ENCODE data around the gene BAG1. TPM values are rescaled to one million over a fixed set of nuclear protein-coding genes. Genes with fewer than 3 reads are reported as not detected.
A peak's percentile ranks its signal among the peaks of the same experiment; 100 is the strongest.

BAG1 gene
- 85.7 and 139 TPM in 2 replicates for total RNA-seq (2014; rRNA removed; shearing (Covaris generic))

DNA sequence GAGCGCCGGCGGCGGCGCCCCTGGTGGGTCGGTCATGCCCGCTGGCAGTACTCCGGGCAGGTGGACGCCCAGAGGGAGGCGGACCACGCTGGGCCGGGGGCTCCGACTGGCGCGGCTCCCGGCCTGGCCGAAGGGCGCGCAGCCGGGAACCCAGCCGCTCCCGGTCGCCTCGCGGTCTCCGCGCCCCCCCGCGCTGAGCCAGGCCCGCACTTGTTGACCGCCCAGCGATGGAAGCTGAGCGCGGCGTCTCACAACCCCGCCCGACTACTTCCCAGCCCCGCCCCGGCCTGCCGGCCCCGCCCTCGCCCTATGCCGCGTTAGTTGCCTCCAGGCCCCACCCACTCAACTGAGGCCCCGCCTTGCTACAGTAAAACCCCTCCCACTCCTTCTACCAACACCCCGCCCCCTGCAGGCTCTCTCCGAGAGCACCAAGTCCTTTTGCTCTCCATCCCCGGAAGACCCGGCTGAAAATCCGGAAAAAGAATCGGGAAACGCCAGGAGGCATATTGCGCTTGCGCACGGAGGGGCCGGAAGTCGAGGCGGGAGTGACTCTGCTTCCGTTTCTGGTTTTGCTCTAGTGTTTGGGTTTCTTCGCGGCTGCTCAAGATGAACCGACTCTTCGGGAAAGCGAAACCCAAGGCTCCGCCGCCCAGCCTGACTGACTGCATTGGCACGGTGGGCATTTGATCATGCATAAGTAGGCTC lies at the start of gene BAG1, which contains the start of gene CHMP5:
TSS of gene BAG1 (minus strand) at position 236 of the 705 bp plus-strand sequence.
TSS of gene CHMP5 (plus strand) at position 577 of the 705 bp plus-strand sequence. CDS start at position 607, 30 bp downstream.
- DNase-seq (ENCODE audit: low read depth): peak; percentile 99

DNA sequence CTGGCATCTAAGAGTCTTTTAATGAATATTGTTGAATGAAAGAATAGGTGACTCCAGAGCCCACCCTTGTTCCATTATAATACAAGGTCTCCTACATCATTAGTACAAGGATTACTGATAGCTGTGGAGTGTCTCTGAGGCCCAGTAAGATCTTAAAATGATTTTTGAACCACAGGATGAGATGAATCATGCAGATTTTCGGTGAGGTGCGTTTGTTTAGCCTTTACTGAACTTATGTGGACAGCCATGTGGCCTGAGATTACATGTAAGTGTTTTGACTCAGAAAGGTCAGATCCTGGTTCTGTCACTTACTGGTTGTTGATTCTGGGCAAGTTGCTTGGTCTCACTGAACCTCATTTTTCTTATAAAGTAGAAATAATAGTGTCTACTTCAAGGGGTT lies 47.4 kb upstream of the BAG1 start:
- no peak for DNase-seq (ENCODE audit: low read depth)

DNA sequence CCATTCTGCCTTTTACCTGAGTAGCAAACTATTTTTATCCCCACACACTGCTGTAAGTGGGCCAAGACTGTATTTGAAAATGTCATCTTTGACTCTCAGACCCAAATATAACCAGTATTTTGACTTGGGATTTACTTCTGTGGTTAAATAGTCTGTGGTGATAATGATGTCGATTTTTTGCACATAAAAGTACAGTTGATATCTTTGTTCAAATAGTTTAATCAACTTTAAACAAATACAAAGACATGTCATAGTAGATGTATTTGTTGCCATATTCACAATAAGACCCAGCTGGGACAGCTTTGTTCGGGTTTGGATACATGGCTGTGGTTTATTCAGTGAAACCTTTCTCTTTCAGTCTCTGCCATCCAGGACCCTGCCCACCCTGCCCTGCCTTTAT lies 46.2 kb upstream of the BAG1 start:
- no peak for DNase-seq (ENCODE audit: low read depth)

DNA sequence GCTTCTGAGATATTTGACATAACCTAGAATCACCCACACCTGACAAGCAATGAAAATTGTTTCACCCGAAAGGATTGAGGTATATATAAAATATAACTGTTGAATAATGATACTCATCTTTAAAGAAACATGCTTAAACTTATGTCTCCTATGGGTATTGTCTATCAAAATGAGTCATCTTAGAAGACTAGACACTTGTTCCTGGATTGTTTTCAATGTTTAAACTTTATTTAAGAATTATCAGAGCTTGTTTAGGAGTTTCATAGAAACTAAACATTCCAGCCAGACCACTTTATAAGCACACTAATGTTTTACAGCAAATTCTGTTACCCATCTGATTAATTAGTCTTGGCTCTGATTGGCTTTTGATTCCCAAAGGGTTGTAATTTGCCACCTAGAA lies 45.4 kb upstream of the BAG1 start:
- DNase-seq (ENCODE audit: low read depth): no peak

DNA sequence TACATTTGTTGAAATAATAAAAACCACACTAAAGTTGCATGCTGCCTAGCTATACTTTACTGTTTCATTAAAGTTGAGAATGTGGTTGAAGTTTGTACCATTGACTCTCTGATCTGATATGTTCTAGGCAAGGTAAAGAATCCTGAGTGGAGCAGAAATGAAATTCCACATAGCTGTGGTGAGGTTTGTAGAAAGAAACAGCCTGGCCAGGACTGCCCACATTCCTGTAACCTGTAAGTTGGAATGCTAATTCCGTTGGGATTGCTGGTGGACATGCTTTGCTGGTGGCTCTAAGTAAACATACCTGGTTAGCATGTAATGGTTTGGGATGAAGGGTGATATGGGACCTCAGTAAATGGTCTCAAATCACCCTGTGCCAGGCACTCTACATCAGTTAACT lies 42.6 kb upstream of the BAG1 start:
- no peak for DNase-seq (ENCODE audit: low read depth)

DNA sequence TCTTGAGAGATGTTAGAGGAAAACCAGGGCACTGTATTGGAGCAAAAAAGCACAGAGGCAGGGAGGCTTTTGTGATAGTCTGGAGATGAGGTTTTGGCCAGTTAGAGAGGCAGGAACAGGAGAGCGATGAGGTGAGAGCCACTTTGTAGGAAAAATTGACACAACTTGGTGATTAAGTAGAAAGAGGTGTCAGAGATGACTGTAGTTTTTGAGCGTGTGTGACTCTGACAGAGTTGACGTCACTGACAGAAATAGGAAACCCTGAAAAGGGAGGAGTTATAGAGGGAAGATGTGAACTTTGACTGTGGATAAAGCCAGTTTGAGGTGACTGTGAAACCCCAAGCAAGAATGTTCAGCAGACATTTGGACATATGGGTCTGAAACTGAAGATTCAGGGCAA lies 41.5 kb upstream of the BAG1 start:
- no peak for DNase-seq (ENCODE audit: low read depth)

DNA sequence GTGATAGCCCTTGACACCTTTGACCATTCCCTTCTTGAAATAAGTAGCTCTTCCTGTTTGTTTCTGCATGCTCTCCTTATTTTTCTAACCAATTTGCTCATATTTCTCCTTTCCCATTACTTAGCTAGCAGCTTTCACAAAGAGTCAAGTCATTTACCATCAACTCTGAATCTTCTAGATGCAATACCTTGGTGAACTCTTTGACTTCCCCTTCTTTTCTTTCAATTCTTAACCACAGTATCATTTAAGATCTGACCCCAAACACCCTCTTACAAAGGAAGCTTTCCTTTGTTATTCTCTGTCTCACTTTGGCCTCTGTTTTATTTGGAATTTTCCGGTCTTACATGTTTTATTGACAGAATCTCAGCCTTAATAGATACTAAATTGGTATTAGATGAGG lies 39.9 kb upstream of the BAG1 start:
- no peak for DNase-seq (ENCODE audit: low read depth)

DNA sequence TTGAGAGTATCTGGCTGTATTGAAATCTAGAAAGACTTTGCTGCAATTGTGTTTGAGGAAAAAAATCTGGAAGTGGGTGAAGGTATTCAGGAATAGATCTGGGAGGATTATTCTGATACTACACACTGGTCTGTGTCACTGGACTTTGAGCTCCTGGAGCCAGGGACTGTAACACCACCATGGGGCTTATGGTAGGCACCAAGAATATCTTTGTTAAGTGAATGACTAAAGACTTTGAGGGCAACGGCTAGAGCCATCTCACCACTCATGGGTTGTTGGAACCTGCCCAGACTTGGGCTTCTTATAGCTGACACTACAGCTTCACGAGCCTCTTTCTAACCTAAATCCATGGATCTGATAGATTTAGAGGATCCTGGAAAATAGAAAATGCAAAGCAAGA lies 36.0 kb upstream of the BAG1 start:
- DNase-seq (ENCODE audit: low read depth): no peak

DNA sequence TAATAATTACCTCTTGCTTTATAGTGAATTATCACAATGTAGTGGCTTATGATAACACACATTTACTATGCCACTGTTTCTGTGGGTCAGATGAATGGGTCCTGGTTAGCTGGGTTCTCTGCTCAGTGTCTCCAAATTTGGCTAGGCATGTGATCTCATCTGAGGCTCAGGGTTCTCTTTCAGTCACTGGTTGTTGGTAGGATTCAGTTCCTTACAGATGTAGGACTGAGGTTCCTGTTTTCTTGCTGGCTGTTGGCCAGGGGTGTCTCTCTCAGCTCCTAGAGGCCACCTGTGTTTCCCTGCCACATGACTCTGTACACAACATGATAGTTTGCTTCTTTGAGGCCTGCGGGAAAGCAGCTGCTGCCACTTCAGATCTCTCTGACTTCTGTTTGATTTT lies 32.9 kb upstream of the BAG1 start:
- no peak for DNase-seq (ENCODE audit: low read depth)

DNA sequence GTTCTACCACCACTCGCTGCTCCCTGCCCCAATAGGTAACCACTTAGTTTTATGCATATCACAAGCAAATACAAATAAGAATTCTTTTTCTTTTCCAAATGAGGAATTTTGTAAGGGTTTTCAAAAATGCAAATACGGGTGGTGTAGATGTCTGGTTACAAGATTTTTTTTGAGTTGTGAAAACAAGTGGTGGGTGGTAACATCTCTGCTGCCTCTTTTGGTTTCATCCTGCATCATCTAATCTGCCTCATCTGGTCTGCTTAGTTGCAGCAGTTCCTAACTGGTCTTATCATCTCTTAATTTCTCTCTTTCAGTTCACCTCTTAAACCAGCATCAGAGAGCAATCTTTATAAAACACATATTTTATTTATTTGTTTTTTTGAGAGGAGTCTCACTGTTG lies 31.1 kb upstream of the BAG1 start:
- no peak for DNase-seq (ENCODE audit: low read depth)

DNA sequence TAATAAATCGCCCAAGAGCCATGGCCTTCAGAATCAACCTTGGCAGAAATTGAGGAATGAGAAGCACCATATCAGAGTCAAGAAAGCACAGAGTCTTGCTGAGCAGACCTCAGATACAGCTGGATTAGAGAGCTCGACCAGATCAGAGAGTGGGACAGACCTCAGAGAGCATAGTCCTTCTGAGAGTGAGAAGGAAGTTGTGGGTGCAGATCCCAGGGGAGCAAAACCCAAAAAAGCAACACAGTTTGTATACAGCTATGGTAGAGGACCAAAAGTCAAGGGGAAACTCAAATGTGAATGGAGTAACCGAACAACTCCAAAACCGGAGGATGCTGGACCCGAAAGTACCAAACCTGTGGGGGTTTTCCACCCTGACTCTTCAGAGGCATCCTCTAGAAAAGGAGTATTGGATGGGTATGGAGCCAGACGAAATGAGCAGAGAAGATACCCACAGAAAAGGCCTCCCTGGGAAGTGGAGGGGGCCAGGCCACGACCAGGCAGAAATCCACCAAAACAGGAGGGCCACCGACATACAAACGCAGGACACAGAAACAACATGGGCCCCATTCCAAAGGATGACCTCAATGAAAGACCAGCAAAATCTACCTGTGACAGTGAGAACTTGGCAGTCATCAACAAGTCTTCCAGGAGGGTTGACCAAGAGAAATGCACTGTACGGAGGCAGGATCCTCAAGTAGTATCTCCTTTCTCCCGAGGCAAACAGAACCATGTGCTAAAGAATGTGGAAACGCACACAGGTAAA lies 30.3 kb upstream of the BAG1 start:
- no peak for DNase-seq (ENCODE audit: low read depth)

DNA sequence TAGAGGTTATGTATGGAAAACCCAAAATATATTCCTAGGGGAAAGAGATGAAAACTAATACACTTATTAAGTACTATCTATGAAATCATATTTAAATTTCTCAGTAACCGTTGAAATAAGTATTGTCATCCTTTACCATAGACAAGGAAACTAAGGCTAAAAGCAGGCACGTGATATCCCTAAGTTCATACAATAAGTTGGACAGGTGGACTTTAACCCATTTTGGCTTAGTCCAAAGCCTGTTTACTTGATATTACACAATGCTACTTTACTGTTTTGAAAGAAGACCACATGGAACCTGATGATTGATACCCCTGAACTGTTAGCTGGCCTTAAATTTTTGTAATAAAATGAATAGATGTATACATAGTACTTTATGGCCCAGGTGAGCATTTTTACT lies 29.3 kb upstream of the BAG1 start:
- DNase-seq (ENCODE audit: low read depth): no peak

DNA sequence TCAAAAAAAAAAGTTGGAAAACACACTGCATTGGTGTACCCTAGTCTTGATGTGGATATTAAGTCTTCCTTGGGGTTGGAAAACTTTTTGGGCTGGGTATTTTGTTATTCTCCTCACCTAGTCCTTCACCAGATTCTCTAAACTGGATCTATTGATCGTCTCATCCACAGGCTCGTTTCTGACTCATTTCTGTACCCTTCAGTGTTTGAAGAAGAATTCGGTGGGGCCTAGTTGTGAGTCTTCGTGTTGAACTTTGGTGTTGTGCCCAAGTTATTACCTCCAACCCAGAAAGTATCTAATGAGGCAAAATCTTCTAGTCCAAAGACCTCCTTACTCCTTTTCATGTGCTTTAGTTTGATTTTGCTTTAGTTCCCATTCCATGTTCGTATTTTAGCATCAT lies 27.4 kb upstream of the BAG1 start:
- DNase-seq (ENCODE audit: low read depth): no peak

DNA sequence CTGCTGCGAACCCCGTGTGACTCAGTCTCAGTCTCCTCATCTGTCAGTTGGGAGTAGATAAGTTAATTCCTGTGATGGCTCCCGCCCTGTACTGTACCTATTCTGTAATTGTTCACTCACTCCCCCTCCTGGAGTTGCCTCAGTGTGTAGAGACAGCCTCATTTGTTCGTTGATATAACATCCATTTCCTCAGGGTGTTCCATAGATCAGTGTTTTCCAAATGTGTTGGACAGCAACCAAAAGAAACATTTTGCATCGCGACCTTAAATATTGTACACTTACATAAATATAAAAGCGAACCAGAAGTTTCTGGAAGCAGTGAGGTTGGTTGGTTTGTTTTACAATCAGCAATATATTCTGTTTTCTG lies 26.5 kb upstream of the BAG1 start:
- DNase-seq (ENCODE audit: low read depth): no peak

DNA sequence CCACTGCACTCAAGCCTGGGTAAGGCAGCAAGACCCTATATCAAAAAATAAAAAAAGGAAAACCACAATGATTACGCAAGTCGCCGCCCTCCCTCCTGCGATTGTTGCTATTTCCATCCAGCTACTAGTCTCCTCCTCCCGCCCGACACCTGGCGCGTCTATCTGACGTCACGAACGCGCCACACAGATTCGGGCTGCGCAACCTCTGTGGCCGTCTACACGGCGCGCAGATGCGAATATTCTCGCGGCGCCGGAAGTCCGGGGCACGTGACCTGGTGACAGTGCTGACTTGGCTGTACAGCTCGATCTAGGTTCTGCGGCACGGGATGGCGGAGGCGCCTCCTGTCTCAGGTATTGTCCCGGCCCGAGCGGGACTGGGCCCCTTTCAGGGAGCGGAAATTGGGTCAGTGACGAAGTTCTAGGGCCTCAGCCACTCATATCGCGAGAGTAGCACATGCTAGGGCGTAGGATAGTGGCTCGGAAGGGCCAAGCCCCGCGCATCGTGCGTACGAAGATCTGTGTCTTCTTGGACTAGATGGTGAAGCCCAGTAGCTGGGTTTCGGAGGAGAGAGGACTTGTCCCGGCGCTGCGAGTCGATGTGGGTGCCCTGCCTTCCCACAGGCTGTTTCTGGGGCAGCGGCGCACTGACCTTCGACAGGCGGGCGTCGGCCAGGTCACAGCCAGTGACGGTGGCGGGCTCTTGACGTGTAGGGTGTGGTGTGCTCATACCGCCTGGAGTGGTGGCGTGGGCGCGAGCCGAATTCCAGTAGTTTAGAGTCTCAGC lies 25.9 kb upstream of the BAG1 start, which contains the start of gene NFX1:
TSS of gene NFX1 (plus strand) at position 270 of the 784 bp plus-strand sequence. CDS start at position 327, 57 bp downstream.
- DNase-seq (ENCODE audit: low read depth): peak; percentile 100

DNA sequence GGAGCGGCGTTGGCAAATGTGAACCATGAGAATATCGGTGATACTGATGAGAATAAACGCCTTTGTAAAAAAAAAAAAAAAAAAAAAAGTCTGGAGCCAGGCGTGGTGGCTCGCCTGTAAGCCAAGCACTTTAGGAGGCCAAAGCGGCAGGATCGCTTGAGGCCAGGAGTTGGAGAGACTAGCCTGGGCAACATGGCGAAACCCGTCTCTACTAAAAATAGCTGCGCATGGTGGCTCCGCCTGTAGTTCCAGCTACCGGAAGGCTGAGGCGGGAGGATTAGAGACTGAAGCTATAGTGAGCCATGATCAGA lies 25.4 kb upstream of the BAG1 start:
- DNase-seq (ENCODE audit: low read depth): no peak

DNA sequence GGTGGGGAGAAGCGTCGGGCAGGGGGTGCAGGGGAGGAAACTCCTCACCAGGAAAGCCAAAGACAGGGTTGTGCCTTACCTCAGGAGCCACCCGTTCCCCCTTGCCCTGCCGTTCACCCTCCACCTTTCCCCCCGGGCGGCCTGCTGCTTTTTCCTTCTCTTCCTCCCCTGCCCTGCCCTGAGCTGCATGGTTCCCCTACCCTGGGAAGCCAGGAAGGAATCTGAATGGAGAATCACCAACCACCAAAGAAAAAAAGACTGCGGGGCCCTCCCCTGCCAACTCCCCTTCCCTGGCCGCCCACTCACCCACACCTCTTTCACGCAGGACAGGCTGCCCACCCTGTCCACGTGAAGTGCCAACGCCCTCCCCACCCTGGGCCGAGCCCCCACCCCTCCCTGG lies 25.0 kb upstream of the BAG1 start:
- peak; percentile 30 for DNase-seq (ENCODE audit: low read depth)

DNA sequence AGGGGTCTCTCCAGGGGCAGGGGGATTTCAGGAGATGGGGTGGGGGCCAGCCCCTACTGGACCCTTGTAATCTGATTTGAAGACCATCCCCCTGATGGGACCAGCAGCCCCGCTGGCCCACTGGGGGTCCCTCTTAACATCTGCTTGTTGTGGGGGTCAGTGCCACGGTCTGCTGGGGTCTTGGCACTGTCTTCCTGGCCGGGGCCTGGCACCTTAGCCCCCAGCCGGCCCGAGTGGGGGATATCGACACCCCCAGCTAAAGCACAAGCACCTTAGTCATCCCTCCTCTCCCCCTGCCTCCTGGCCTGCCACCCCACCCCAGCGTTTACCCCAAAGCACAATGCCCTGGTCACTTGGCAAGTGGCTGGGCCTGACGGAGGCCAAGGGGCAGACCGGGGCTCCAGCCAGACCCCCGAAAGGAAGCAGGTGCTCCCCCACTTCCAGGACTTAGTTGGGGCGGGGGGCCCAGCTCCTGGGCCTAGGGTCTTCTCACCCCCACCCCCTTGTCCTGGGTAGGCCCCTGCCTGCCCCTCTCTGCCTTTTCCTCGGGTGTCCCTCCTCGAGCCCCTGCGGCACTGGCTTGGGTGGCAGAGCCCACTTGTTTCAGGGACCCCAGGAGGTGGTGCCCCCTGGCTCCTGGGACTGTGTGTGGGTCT lies 24.4 kb upstream of the BAG1 start:
- DNase-seq (ENCODE audit: low read depth): no peak

DNA sequence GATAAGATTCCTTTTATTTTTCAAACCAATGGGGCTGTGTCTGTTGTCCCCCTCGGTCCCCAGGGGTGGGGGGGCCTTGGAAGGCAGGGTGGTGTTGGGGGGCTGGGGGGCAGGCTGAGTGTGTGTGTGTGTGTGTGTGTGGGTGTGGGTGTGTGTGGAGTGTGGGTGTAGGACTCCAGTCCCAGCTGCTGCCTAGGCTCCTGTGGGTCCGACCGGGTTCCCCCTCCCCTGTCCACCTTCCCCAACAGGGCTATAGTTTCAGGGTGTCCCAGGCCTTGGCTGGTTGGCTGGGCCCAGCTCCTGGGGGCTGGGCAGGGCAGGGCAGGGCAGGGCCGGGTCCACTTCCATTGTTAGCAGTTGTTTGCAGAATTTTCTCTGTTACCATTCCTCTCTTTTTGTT lies 23.7 kb upstream of the BAG1 start:
- DNase-seq (ENCODE audit: low read depth): no peak

DNA sequence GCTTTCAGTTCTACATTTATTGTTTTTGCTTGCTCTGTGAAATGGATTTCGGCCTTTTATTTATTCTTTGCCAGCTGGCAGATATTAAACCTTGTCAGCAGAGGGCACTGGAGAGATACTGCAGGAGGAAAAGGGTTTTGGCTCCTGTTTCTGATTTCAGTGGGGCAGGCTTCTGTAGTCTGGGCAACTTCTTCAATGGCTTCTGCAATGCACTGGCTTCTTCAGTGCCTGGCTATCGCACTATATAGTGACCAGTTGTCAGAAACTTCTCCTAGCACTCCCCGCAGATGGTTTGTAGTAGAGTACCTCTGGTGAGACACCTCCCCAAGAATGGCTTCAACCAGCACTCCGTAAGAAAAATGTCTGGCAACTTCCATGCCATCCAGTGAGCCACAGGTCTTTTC lies 22.6 kb upstream of the BAG1 start:
- DNase-seq (ENCODE audit: low read depth): peak; percentile 64

DNA sequence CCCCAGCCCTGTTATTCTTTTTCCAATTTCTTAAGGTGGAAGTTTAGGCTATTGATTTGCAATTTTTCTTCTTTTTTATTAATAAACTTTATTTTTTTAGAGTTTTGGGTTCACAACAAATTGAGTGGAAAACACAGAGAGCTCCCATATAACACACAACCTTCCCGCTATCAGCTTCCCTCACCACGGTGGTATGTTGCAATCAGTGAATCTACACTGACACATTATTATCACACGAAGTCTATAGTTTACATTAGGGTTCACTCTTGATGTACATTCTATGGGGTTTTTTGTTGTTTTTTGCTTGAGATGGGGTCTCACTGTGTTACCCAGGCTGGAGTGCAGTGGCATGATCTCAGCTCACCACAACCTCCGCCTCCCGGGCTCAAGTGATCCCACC lies 21.0 kb upstream of the BAG1 start:
- DNase-seq (ENCODE audit: low read depth): no peak

DNA sequence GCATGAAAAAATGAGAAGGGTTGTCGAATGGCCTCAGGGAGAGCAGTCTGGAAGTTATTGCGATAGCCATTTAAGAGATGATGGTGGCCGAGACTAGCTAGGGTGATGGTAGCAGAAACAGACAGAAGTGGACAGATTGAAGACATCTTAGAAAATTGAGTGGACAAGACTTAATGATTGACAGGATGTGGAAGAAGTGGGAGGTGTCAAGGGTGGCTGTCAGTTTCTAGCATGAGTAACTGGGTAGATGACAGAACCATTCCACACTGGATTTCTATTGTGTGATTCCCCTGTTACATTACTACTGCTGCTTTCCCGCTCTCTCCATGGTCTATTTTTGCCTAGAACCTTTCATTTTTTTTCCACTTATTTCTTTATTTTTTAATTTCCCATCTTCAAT lies 13.0 kb upstream of the BAG1 start:
- no peak for DNase-seq (ENCODE audit: low read depth)

Data from Daoy (cell line).